GM12891 (cell line): ENCODE results near the gene ZBTB32.

Experiments used
- PAX5 ChIP-seq: IDR thresholded peaks from 2 replicates; pipeline ENCODE4 v1.6.1; 2011; ENCODE audit warnings: low read length, moderate library complexity, mild to moderate bottlenecking; ENCODE audit not compliant: insufficient read depth, severe bottlenecking
- POLR2A ChIP-seq: IDR thresholded peaks from 2 replicates; pipeline ENCODE4 v1.6.1; 2011; ENCODE audit warnings: low read depth, low read length, control low read depth
- POLR2AphosphoS5 ChIP-seq: IDR thresholded peaks from 2 replicates; pipeline ENCODE4 v1.6.1; 2011; ENCODE audit warnings: low read depth, low read length, control low read depth
- POU2F2 ChIP-seq: IDR thresholded peaks from 2 replicates; pipeline ENCODE4 v1.6.1; 2011; ENCODE audit warnings: low read depth, mild to moderate bottlenecking, control low read depth, low read length, moderate library complexity
- SPI1 ChIP-seq: IDR thresholded peaks from 2 replicates; pipeline ENCODE4 v1.6.1; 2011; ENCODE audit warnings: low read depth, low read length, control low read depth
- TAF1 ChIP-seq: IDR thresholded peaks from 2 replicates; pipeline ENCODE4 v1.6.1; 2011; ENCODE audit warnings: low read depth, low read length, control low read depth

GRCh38 chr19:35745328-35746086, 41.1 kb downstream of the ZBTB32 start, which contains the start of the genes PSENEN and U2AF1L4:
- TF ChIP-seq POLR2AphosphoS5: no peak; the same call in 1 of the 2 replicates
- TF ChIP-seq POLR2A: no peak; the same call in 1 of the 2 replicates
- TF ChIP-seq TAF1: peak; percentile 2; the same call in 1 of the 2 replicates
- TF ChIP-seq SPI1: peak; percentile 69
- TF ChIP-seq PAX5: no peak
- TF ChIP-seq POU2F2: no peak; the same call in 1 of the 2 replicates
